Measurements from ENCODE around the gene SH3YL1.

SH3YL1 gene

GRCh38 chr2:199041-199966 lies 64.5 kb downstream of the SH3YL1 start:
- Histone ChIP-seq H3K36me3 (ENCODE audit: control insufficient read depth, low read length) (no peaks in the 10 kb centered on the region), H3K9me2 (replicated peaks; ENCODE audit: control insufficient read depth, low read length) (no peaks in the 10 kb centered on the region), H3F3A (ENCODE audit: control insufficient read depth, insufficient read depth) (no peaks in the 10 kb centered on the region), H3K27ac (ENCODE audit: low read depth, low read length) (no peak overlapping the region), H3K27me3 (ENCODE audit: control insufficient read depth, low read length) (no peaks in the 10 kb centered on the region), H3K4me2 (ENCODE audit: low read length) (no peak overlapping the region), H3K79me2 (ENCODE audit: control insufficient read depth, low read length) (no peaks in the 10 kb centered on the region), H3K9me3 (ENCODE audit: control insufficient read depth, insufficient read depth, low read length) (no peaks in the 10 kb centered on the region; the same call in 1 of the 2 replicates), H3K4me3 (ENCODE audit: low read length) (no peak overlapping the region), H3K4me1 (ENCODE audit: control insufficient read depth, low read length) (no peaks in the 10 kb centered on the region), H4K20me1 (ENCODE audit: control insufficient read depth, insufficient read depth, low read depth, low read length) (no peaks in the 10 kb centered on the region)
- no peak for TF ChIP-seq CTCF (IDR thresholded peaks at IDR 0.05; ENCODE audit: low read depth, low read length, poor library complexity, severe bottlenecking)
- TF ChIP-seq EZH2phosphoT487 (IDR thresholded peaks at IDR 0.05; ENCODE audit: borderline replicate concordance, low read length): no peak

GRCh38 chr2:196406-196805 lies 67.4 kb downstream of the SH3YL1 start:
- no peak overlapping the region for H3K4me2 ChIP-seq (ENCODE audit: low read length)
- H3K36me3 ChIP-seq (ENCODE audit: control insufficient read depth, low read length): no peaks in the 10 kb centered on the region
- H3F3A ChIP-seq (ENCODE audit: control insufficient read depth, insufficient read depth): no peaks in the 10 kb centered on the region
- no peaks in the 10 kb centered on the region for H3K79me2 ChIP-seq (ENCODE audit: control insufficient read depth, low read length)
- TF ChIP-seq CTCF (IDR thresholded peaks at IDR 0.05; ENCODE audit: low read depth, low read length, poor library complexity, severe bottlenecking): no peak
- TF ChIP-seq EZH2phosphoT487 (IDR thresholded peaks at IDR 0.05; ENCODE audit: borderline replicate concordance, low read length): no peak
- H3K4me1 ChIP-seq (ENCODE audit: control insufficient read depth, low read length): no peaks in the 10 kb centered on the region
- no peaks in the 10 kb centered on the region for H3K9me2 ChIP-seq (replicated peaks; ENCODE audit: control insufficient read depth, low read length)
- H3K4me3 ChIP-seq (ENCODE audit: low read length): no peak overlapping the region
- no peak overlapping the region for H3K27ac ChIP-seq (ENCODE audit: low read depth, low read length)
- H3K9me3 ChIP-seq (ENCODE audit: control insufficient read depth, insufficient read depth, low read length): no peaks in the 10 kb centered on the region; the same call in 1 of the 2 replicates
- no peaks in the 10 kb centered on the region for H4K20me1 ChIP-seq (ENCODE audit: control insufficient read depth, insufficient read depth, low read depth, low read length)
- no peaks in the 10 kb centered on the region for H3K27me3 ChIP-seq (ENCODE audit: control insufficient read depth, low read length)

GRCh38 chr2:195932-196331 lies 67.9 kb downstream of the SH3YL1 start:
- Histone ChIP-seq H3K79me2 (ENCODE audit: control insufficient read depth, low read length) (no peaks in the 10 kb centered on the region), H3F3A (ENCODE audit: control insufficient read depth, insufficient read depth) (no peaks in the 10 kb centered on the region), H3K4me3 (ENCODE audit: low read length) (no peak overlapping the region), H4K20me1 (ENCODE audit: control insufficient read depth, insufficient read depth, low read depth, low read length) (no peaks in the 10 kb centered on the region), H3K27me3 (ENCODE audit: control insufficient read depth, low read length) (no peaks in the 10 kb centered on the region), H3K9me3 (ENCODE audit: control insufficient read depth, insufficient read depth, low read length) (no peaks in the 10 kb centered on the region; the same call in 1 of the 2 replicates), H3K36me3 (ENCODE audit: control insufficient read depth, low read length) (no peaks in the 10 kb centered on the region), H3K4me2 (ENCODE audit: low read length) (no peak overlapping the region), H3K9me2 (replicated peaks; ENCODE audit: control insufficient read depth, low read length) (no peaks in the 10 kb centered on the region), H3K4me1 (ENCODE audit: control insufficient read depth, low read length) (no peaks in the 10 kb centered on the region), H3K27ac (ENCODE audit: low read depth, low read length) (no peak overlapping the region)
- TF ChIP-seq EZH2phosphoT487 (IDR thresholded peaks at IDR 0.05; ENCODE audit: borderline replicate concordance, low read length) (no peak), CTCF (IDR thresholded peaks at IDR 0.05; ENCODE audit: low read depth, low read length, poor library complexity, severe bottlenecking) (no peak)
